Fibroblast of skin of scalp (primary cell): Measurements from ENCODE around the gene PRR22.
"Not testable (repeated sequence)": the region's sequence is repeated elsewhere in the genome, so short reads cannot be mapped to it uniquely, and the experiment has no call there.

Experiments
- DNase-seq: peaks from one replicate; pipeline ENCODE4 v3.0.0-alpha.2; 2013

Gene PRR22

GRCh38 chr19:5790559-5791520 lies 6.3 kb upstream of the PRR22 start, which contains the start of gene DUS3L:
DUS3L (minus strand) TSS chr19:5791163; CDS start chr19:5791141, 22 bp downstream.
- peak; percentile 98 for DNase-seq

- DNase-seq, result no peak
Measured at GRCh38 chr19:5789886-5790558, 5.5 kb upstream of the PRR22 start.

- no peak for DNase-seq
Measured at GRCh38 chr19:5789351-5789761, 4.8 kb upstream of the PRR22 start.

GRCh38 chr19:5788422-5788821 lies 3.9 kb upstream of the PRR22 start:
- DNase-seq, result no peak

- DNase-seq, result no peak
Measured at GRCh38 chr19:5787409-5788182, 3.0 kb upstream of the PRR22 start.

- no peak for DNase-seq
Measured at GRCh38 chr19:5786593-5787408, 2.3 kb upstream of the PRR22 start.

GRCh38 chr19:5785423-5785822 lies 877 bp upstream of the PRR22 start:
- DNase-seq, result no peak

GRCh38 chr19:5782945-5783919 lies 1.3 kb downstream of the PRR22 start:
- no peak for DNase-seq

- DNase-seq, result no peak
Measured at GRCh38 chr19:5782322-5782721, 2.2 kb downstream of the PRR22 start.

- not testable (repeated sequence) for DNase-seq
Measured at GRCh38 chr19:5780916-5781315, 3.6 kb downstream of the PRR22 start.

GRCh38 chr19:5778402-5778801 lies 6.1 kb downstream of the PRR22 start:
- DNase-seq, result no peak

- DNase-seq, result peak; percentile 74
Measured at GRCh38 chr19:5775668-5776309, 8.8 kb downstream of the PRR22 start.

- no peak for DNase-seq
Measured at GRCh38 chr19:5774921-5775320, 9.6 kb downstream of the PRR22 start.

GRCh38 chr19:5773276-5773675 lies 11.3 kb downstream of the PRR22 start:
- no peak for DNase-seq

GRCh38 chr19:5772416-5772815 lies 12.1 kb downstream of the PRR22 start:
- no peak for DNase-seq

GRCh38 chr19:5767949-5768348 lies 16.6 kb downstream of the PRR22 start:
- no peak for DNase-seq

- no peak for DNase-seq
Measured at GRCh38 chr19:5765220-5765619, 19.3 kb downstream of the PRR22 start.

- DNase-seq, result no peak
Measured at GRCh38 chr19:5762608-5763217, 21.8 kb downstream of the PRR22 start.

- no peak for DNase-seq
Measured at GRCh38 chr19:5753743-5754142, 30.8 kb downstream of the PRR22 start.

- no peak for DNase-seq
Measured at GRCh38 chr19:5751709-5752108, 32.8 kb downstream of the PRR22 start.
